Activated naive CD8-positive, alpha-beta T cell treated with anti-CD3 and anti-CD28 coated beads, Interleukin-2, amount 50 U/mL, for 24 hours (primary cell): ENCODE data around the gene SOWAHD.
A peak's percentile ranks its signal among the peaks of the same experiment; 100 is the strongest.
"Not testable (repeated sequence)": the region's sequence is repeated elsewhere in the genome, so short reads cannot be mapped to it uniquely, and the experiment has no call there.

Experiments used
- ATAC-seq: fragments of 150-1000 bp; cut with Tn5 transposase; one replicate; pipeline ENCODE4 v1.10.0; 2021
- DNase-seq: peaks from one replicate; pipeline ENCODE4 v3.0.0; 2021
- H3K27ac Mint-ChIP-seq: one replicate; pipeline ENCODE4 v1.8.0; 2021; ENCODE audit warnings: mild to moderate bottlenecking, mixed read lengths
- H3K27me3 Mint-ChIP-seq: one replicate; pipeline ENCODE4 v1.8.0; 2021; ENCODE audit warnings: mixed read lengths
- H3K36me3 Mint-ChIP-seq: one replicate; pipeline ENCODE4 v1.8.0; 2021; ENCODE audit warnings: low read depth, mixed read lengths
- H3K4me1 Mint-ChIP-seq: one replicate; pipeline ENCODE4 v1.8.0; 2021; ENCODE audit warnings: mixed read lengths
- H3K4me3 Mint-ChIP-seq: one replicate; pipeline ENCODE4 v1.8.0; 2021; ENCODE audit warnings: mild to moderate bottlenecking, moderate library complexity, mixed read lengths
- H3K9me3 Mint-ChIP-seq: one replicate; pipeline ENCODE4 v1.8.0; 2021; ENCODE audit warnings: mixed read lengths

Gene SOWAHD, protein sequence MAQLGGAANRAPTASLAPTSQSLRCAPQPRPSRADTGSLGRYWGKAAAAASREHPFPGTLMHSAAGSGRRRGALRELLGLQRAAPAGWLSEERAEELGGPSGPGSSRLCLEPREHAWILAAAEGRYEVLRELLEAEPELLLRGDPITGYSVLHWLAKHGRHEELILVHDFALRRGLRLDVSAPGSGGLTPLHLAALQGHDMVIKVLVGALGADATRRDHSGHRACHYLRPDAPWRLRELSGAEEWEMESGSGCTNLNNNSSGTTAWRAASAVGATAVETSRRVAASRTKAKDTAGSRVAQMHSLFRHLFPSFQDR

DNA sequence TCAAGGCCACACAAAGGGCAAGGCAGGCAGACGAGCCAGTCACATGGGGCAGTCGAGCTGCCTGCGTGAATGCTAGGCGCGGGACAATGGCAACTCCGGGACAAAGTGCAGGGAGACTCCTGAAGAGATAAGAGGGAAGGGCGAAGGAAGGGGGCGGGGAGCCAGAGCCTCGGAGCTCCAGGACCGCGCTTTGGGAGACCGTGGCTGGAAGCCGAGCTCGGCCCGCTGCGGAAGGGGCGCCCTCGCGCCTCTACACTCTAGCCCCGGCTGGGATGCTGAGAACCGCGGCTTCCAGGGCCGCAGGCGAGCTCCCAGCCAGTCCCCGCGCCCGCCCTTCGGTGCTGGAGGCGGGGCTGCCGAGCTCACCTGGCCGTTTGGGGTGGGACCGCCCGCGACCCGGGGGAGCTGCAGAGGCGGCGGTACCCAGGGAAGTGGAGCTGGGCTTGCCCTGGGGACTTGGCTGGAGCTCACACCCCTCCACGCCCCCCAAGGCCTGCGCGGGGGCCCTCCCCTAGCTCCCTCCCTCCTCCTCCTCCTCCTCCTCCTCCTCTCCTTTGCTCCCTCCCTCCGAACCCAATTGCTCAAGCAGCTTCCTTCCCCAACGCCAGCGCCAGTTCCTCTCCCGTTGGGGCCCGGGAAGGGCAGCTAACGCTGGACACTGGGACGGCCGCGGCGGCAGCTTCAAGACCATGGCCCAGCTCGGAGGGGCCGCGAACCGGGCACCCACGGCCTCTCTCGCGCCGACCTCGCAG, at the start of gene SOWAHD:
SOWAHD (plus strand) TSS at position 610 of the 752 bp plus-strand sequence; CDS start at position 690, 80 bp downstream.
- DNase-seq (no peak), ATAC-seq (no peak)
- H3K4me1 Mint-ChIP-seq: peaks cover 54% of the 10 kb centered on the region
- H3K9me3 Mint-ChIP-seq: no peaks in the 10 kb centered on the region
- peak within 1 kb of the TSS; percentile 92 for H3K27ac Mint-ChIP-seq
- peak within 1 kb of the TSS; percentile 70 for H3K4me3 Mint-ChIP-seq
- H3K27me3 Mint-ChIP-seq: no peaks in the 10 kb centered on the region
- no peaks in the 10 kb centered on the region for H3K36me3 Mint-ChIP-seq

DNA sequence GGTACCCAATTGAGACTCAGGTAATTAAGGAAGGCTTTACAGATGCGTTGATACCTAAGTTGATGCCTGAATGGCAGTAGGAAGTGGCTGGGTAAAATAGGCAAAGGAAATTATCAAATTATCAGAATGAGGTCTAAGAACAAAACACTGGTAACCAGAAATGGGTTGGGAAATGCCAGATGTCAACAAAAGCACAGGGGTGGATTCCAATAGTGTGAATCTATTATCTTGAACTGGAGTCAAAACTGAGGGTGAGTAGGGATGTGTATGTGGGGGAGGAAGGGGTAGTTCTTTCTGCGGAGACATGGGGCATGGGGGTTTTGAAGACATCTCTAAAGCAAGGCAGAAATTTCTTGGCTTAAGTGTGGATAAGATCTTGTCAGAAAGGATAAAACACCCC, 49.5 kb upstream of the SOWAHD start:
- H3K4me1 Mint-ChIP-seq: no peaks in the 10 kb centered on the region
- H3K4me3 Mint-ChIP-seq: no peak overlapping the region
- no peak for ATAC-seq
- no peak for DNase-seq
- H3K27ac Mint-ChIP-seq: peak overlapping the region; percentile 25
- H3K36me3 Mint-ChIP-seq: no peaks in the 10 kb centered on the region
- H3K27me3 Mint-ChIP-seq: no peaks in the 10 kb centered on the region
- no peaks in the 10 kb centered on the region for H3K9me3 Mint-ChIP-seq

DNA sequence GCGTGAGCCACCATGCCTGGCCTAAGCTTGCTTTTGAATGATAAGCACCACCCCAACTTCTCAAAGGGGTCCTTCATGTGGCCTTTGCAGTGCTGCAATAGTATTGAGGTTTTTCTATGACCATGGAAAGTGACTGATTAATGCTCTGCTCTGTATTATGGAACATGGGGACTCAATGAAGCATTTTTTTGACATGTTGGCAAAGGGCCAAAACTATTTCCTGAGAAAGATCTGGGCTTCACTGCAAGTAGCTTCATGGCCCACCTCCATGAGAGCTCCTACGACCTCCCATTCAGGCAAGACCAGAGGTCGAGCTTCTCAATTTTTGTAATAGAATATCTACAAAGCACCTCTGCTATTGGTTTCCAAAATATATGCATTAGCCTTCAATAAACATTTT, 48.8 kb upstream of the SOWAHD start:
- Mint-ChIP-seq H3K4me3 (no peak overlapping the region), H3K27ac (no peak overlapping the region), H3K4me1 (no peaks in the 10 kb centered on the region), H3K36me3 (no peaks in the 10 kb centered on the region), H3K9me3 (no peaks in the 10 kb centered on the region), H3K27me3 (no peaks in the 10 kb centered on the region)
- ATAC-seq: no peak
- DNase-seq: no peak

DNA sequence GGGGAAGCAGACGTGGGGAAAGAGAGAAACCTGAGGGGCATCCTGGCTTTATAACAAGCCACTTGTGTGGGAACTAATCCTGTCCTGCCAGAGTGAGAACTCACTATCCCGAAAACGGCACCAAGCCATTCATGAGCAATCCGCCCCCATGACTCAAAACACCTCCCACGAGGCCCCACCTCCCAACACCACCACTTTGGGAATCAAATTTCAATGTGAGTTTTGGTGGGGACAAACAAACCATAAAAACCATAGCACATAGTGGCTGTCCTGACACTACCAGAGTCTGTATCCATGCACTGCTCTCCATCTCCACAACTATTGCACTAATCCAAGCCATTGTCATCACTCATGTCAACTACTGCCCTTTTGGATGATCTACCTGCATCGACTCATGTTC, 36.9 kb upstream of the SOWAHD start:
- H3K4me3 Mint-ChIP-seq: no peak overlapping the region
- H3K9me3 Mint-ChIP-seq: no peaks in the 10 kb centered on the region
- no peak for ATAC-seq
- no peaks in the 10 kb centered on the region for H3K27me3 Mint-ChIP-seq
- no peak for DNase-seq
- no peaks in the 10 kb centered on the region for H3K4me1 Mint-ChIP-seq
- H3K27ac Mint-ChIP-seq: no peak overlapping the region
- no peaks in the 10 kb centered on the region for H3K36me3 Mint-ChIP-seq

DNA sequence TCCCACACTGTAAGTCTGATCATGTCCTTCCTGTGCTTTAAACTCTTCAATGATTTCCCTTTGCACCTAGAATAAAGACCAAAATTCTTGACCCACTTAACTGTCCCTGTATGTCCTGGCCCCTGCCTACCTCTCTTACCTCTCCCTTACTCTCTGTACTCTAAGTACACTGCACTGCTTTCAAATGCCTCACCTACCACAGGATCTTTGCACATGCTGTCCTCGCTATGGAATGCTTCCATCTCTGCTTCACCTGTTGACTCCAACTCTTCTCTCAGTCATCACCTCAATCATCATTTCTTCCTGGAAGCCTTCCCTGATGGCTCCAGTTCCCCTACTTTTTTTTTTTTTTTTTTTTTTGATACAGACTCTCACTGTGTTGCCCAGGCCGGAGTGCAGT, 36.5 kb upstream of the SOWAHD start:
- no peaks in the 10 kb centered on the region for H3K9me3 Mint-ChIP-seq
- H3K27me3 Mint-ChIP-seq: no peaks in the 10 kb centered on the region
- peaks cover 2% of the 10 kb centered on the region for H3K4me1 Mint-ChIP-seq
- ATAC-seq: no peak
- no peak overlapping the region for H3K4me3 Mint-ChIP-seq
- H3K36me3 Mint-ChIP-seq: no peaks in the 10 kb centered on the region
- no peak overlapping the region for H3K27ac Mint-ChIP-seq
- DNase-seq: no peak

DNA sequence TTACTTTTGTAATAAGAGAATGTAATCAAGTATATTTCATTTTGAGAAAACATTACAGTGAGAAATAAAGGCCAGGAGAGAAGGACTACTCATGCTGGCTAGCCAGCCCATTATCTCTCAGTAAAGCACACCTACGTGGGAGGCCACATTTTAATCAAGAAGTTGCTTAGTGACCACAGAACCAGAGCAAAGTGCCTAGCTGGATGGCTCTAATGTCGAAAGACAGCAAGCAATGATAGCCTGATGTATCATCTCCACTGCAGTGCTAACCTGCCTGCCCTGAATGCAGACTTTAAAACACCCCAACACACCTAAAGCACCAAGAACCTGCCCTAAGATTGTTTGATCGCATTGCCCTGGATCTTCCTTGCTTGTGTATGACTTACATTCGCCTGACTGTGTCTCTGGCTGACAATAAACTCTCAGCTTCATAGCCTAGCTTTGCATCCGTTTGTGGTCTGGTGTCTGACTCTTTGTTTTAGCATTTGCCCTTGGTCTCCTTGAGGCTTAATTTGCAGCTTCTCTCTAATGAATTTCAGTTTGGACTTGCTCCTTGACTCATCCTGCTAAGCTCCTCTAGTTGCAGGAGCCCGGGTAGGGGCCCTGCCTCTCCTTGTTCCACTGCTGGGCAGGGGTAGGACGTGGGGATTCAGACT, 31.4 kb upstream of the SOWAHD start:
- DNase-seq (no peak), ATAC-seq (peak; percentile 28)
- Mint-ChIP-seq H3K9me3 (no peaks in the 10 kb centered on the region), H3K36me3 (no peaks in the 10 kb centered on the region), H3K4me3 (no peak overlapping the region), H3K27ac (no peak overlapping the region), H3K27me3 (no peaks in the 10 kb centered on the region), H3K4me1 (peaks cover 9% of the 10 kb centered on the region)

DNA sequence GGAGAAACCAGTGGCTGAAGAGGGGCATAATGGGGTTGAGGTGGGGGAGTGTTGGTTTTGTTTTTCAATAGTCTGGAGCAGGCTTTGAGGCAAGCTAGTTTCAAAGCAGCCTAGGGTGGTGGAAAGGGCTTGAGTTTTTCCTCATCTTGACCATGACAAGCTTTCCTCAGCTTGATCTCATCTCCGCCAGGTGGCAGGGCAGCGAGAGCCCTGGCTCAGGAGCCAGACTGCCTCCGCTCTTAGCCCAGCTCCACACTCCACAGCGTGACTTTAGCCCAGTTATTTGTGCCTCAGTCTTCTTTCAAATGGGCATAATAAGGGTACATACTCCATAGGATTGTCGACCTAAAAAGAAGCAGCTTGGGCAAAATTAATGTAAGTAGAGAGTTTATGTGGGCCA, 29.9 kb upstream of the SOWAHD start:
- Mint-ChIP-seq H3K4me1 (peaks cover 9% of the 10 kb centered on the region), H3K4me3 (no peak overlapping the region), H3K9me3 (no peaks in the 10 kb centered on the region), H3K27me3 (no peaks in the 10 kb centered on the region), H3K36me3 (no peaks in the 10 kb centered on the region), H3K27ac (no peak overlapping the region)
- ATAC-seq (no peak), DNase-seq (no peak)

DNA sequence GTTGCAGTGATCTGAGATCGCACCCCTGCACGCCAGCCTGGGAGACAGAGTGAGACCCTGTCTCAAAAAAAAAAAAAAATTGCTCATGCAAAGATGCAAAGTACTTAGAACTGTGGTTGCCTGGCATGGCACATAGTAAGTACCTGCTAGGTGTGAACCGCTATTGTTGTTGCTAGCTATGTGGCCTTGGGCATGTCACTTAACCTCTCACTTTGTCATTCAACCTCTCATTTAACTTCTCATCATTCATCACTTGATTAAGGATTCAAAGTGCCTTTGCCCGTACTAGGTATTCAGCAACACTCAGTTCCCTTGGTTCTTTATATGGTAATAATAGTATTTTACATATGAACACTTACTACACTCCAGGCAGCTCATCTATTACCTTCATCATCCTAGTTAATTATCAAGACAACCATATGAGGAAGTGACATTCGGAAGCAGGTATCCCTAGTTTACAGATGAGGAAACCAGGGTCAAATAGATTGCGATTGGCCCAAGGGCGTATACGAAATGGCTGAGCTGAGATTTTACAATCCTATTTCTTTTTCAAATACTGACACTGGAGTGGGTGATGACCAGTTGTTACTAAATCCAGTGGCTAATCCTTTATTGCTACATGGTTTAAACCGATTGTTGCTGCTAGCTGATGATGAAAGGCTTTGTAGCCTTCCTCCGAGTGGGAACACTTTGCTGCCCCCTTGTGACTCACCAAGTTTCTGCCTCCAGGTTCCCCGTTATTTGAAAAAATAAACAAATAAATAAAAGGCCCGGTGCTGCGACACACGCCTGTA, 28.8 kb upstream of the SOWAHD start:
- Mint-ChIP-seq H3K9me3 (no peaks in the 10 kb centered on the region), H3K4me1 (peaks cover 9% of the 10 kb centered on the region), H3K27me3 (no peaks in the 10 kb centered on the region), H3K4me3 (no peak overlapping the region), H3K27ac (no peak overlapping the region), H3K36me3 (no peaks in the 10 kb centered on the region)
- ATAC-seq (no peak), DNase-seq (peak; percentile 57)

DNA sequence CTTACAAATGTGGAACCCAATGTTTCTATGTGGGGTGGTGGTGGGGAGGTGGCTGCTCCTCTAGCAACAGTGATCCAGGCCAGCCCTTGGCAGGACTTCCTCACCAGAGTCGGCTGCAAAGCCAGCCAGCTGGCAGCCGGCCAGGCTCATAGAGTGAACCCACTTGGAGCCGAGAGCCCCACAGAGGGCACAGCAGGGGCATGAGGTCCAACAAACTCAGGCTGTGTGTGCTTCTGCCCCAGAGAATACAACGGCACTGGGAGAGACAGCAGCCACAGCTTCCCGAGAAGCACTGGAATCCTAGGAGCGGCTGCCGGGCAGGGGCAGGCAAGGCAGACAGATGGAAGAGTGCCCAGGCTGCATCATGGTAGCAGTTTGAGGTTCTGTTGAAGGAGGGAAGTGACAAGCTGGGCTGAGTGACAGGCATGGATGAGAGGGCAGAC, 23.5 kb upstream of the SOWAHD start:
- Mint-ChIP-seq H3K9me3 (no peaks in the 10 kb centered on the region), H3K27me3 (no peaks in the 10 kb centered on the region), H3K27ac (no peak overlapping the region), H3K4me3 (no peak overlapping the region), H3K36me3 (no peaks in the 10 kb centered on the region), H3K4me1 (no peaks in the 10 kb centered on the region)
- DNase-seq (no peak), ATAC-seq (no peak)

DNA sequence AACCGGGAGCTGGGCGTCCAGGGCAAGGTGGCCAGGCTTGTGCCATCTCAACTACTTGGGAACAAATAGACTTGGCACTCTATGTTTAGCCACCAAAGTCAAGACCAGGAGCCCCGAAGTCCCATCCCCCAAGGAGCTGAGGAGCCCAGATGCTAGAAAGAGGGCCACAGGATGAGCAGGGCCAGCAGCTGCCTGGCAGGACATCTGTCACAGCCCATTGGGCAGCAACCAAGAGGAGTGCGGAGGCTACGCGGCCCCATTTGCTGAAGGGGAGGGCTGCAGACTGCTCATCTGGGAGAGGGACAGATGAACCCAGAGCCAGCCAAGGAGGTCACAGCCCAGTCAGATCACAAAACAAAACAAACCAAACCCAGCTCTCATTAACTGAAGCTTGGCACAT, 22.9 kb upstream of the SOWAHD start:
- no peaks in the 10 kb centered on the region for H3K4me1 Mint-ChIP-seq
- ATAC-seq: no peak

DNA sequence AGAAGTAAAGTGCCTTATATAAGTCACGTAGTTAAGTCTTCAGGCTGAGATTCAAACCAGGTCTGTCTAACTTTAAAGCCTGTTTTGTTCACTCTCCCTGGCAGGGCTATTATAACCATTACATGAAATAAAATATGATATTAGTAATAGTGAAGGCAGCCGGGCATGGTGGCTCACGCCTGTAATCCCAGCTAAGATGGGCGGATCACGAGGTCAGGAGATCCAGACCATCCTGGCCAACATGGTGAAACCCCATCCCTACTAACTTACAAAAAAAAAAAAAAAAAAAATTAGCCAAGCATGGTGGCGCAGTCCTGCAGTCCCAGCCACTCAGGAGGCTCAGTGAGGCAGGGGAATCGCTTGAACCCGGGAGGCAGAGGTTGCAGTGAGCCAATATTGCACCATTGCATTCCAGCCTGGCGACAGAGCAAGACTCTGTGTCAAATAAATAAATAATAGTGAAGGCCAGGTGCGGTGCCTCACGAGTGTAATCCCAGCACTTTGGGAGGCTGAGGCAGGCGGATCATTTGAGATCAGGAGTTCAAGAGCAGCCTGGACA, 22.1 kb upstream of the SOWAHD start:
- Mint-ChIP-seq H3K4me3 (no peak overlapping the region), H3K4me1 (no peaks in the 10 kb centered on the region), H3K9me3 (no peaks in the 10 kb centered on the region), H3K27ac (no peak overlapping the region), H3K27me3 (no peaks in the 10 kb centered on the region), H3K36me3 (no peaks in the 10 kb centered on the region)
- DNase-seq: no peak
- no peak for ATAC-seq

More for the DNA sequence above, 22.9 kb upstream of the SOWAHD start:
- Mint-ChIP-seq H3K27ac (no peak overlapping the region), H3K4me3 (no peak overlapping the region), H3K27me3 (no peaks in the 10 kb centered on the region), H3K9me3 (no peaks in the 10 kb centered on the region), H3K36me3 (no peaks in the 10 kb centered on the region)
- no peak for DNase-seq

DNA sequence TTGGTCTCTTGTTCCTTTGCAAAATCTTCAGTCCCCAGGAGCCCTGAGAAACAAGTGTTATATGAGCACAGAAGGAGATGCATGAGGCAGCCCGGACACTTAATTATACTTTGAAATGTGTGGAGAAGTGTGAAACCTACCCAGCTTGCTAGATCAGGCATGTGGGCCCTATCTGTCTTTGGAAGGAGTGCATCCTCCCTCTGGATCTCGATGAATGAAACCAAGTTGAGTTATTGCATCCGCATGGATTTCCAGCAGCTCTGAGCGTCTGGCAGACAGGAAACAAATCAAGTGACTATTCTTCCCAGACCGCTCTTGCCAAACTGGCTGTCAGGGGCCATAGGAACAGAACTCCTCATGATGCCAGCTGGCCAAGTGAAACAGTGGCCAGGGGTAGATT, 19.6 kb upstream of the SOWAHD start:
- Mint-ChIP-seq H3K4me3 (no peak overlapping the region), H3K9me3 (no peaks in the 10 kb centered on the region), H3K4me1 (no peaks in the 10 kb centered on the region), H3K27me3 (no peaks in the 10 kb centered on the region), H3K27ac (no peak overlapping the region), H3K36me3 (no peaks in the 10 kb centered on the region)
- ATAC-seq (no peak), DNase-seq (no peak)

DNA sequence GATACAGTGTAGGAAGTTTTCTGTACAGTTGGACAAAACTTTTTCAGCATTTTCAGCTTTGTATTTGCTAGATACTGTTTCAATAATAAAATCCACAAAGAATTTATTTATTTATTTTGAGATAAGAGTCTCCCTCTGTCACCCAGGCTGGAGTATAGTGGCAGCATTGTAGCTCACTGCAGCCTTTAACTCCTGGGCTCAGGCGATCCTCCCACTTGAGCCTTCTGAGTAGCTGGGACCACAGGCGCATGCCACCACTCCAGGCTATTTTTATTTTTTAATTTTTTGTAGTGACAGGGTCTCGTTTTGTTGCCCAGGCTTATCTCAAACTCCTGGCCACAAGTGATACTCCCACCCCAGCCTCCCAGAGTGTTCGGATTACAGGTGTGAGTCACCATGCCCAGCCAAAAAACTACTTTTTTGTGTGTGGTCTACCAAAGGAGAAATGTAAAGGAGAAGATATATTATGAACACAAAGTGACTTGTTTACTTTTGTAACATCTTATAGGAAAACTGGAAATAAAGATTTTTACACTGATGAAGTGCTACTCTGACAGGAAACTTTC, 13.0 kb upstream of the SOWAHD start:
- no peak overlapping the region for H3K27ac Mint-ChIP-seq
- H3K36me3 Mint-ChIP-seq: no peaks in the 10 kb centered on the region
- peaks cover 4% of the 10 kb centered on the region for H3K4me1 Mint-ChIP-seq
- no peaks in the 10 kb centered on the region for H3K27me3 Mint-ChIP-seq
- ATAC-seq (no peak), DNase-seq (no peak)
- H3K4me3 Mint-ChIP-seq: no peak overlapping the region
- H3K9me3 Mint-ChIP-seq: no peaks in the 10 kb centered on the region

DNA sequence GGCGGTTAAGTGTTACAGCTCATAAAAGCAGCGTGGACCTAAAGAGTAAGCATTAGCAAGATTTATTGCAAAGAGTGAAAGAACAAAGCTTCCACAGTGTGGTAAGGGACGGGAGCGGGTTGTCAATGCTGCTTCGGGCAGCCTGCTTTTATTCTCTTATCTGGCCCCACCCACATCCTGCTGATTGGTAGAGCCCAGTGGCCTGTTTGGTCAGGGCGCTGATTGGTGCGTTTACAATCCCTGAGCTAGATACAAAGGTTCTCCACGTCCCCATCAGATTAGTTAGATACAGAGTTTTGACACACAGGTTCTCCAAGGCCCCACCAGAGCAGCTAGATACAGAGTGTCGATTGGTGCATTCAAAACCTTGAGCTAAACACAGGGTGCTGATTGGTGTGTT, 8.3 kb upstream of the SOWAHD start:
- H3K4me3 Mint-ChIP-seq: peak overlapping the region; percentile 52
- not testable (repeated sequence) for H3K36me3 Mint-ChIP-seq, DNase-seq, ATAC-seq, H3K27me3 Mint-ChIP-seq, H3K9me3 Mint-ChIP-seq
- peaks cover 23% of the 10 kb centered on the region for H3K4me1 Mint-ChIP-seq
- H3K27ac Mint-ChIP-seq: peak overlapping the region; percentile 49
